NB4 (cell line): ENCODE data around the gene ST8SIA6.

Experiments used
- MYC ChIP-seq: IDR thresholded peaks from 2 replicates; pipeline ENCODE4 v1.6.1; 2011; ENCODE audit warnings: low read depth, low read length
- POLR2A ChIP-seq: IDR thresholded peaks from 2 replicates; pipeline ENCODE4 v1.6.1; 2011; ENCODE audit warnings: mild to moderate bottlenecking; ENCODE audit not compliant: insufficient read length; ENCODE audit errors: extremely low read depth
- TF ChIP-seq, protein P1 (sequence below): IDR thresholded peaks from one replicate; pipeline ENCODE4 v1.5.1; 2012; ENCODE audit warnings: low read depth, low read length
- TF ChIP-seq, protein P2 (sequence below): IDR thresholded peaks from 2 replicates; pipeline ENCODE4 v1.6.1; 2011; ENCODE audit warnings: low read depth, low read length

DNA sequence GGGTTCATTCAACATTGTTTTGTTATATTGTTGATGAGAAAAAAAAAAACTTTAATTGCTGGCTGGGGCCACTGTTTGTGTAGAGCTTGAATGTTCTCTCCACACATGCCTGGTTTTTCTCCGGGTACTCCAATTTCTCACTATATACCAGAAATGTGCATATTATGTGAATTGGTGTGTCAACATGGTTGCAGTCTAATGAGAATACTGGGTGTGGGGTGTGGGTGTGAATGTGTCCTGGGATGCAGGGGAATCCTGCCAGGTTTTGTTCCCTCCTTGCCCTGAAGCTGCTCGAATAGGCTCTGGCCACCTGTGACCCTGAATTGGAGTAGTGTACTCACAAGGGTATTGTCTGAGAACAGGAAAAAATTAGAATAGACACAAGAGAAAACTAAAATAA, 145.0 kb downstream of the ST8SIA6 start:
- TF ChIP-seq, protein P1, sequence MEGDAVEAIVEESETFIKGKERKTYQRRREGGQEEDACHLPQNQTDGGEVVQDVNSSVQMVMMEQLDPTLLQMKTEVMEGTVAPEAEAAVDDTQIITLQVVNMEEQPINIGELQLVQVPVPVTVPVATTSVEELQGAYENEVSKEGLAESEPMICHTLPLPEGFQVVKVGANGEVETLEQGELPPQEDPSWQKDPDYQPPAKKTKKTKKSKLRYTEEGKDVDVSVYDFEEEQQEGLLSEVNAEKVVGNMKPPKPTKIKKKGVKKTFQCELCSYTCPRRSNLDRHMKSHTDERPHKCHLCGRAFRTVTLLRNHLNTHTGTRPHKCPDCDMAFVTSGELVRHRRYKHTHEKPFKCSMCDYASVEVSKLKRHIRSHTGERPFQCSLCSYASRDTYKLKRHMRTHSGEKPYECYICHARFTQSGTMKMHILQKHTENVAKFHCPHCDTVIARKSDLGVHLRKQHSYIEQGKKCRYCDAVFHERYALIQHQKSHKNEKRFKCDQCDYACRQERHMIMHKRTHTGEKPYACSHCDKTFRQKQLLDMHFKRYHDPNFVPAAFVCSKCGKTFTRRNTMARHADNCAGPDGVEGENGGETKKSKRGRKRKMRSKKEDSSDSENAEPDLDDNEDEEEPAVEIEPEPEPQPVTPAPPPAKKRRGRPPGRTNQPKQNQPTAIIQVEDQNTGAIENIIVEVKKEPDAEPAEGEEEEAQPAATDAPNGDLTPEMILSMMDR, result no peak
- no peak for TF ChIP-seq POLR2A
- no peak for TF ChIP-seq MYC
- TF ChIP-seq, protein P2, sequence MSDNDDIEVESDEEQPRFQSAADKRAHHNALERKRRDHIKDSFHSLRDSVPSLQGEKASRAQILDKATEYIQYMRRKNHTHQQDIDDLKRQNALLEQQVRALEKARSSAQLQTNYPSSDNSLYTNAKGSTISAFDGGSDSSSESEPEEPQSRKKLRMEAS, result no peak
